ENCODE measurements around the gene CUX1. TPM values are rescaled to one million over a fixed set of nuclear protein-coding genes. Genes with fewer than 3 reads are reported as not detected.
A peak's percentile ranks its signal among the peaks of the same experiment; 100 is the strongest.

Gene CUX1
- total and polyA plus RNA-seq, 12 donors, result 34.5 to 176 (median 145) TPM

- intact Hi-C loops (cut with DNase I), result no loop called here
- no peak overlapping the region for H3K4me3 ChIP-seq
- H3K27ac ChIP-seq, result no peak overlapping the region
- peaks cover 0 to 22% (median 16%) of the 10 kb centered on the region in 9 donors for H3K4me1 ChIP-seq
- ATAC-seq (peak in 1 of 8 donors; percentile 30), DNase-seq (no peak)
- TF ChIP-seq, protein P1, sequence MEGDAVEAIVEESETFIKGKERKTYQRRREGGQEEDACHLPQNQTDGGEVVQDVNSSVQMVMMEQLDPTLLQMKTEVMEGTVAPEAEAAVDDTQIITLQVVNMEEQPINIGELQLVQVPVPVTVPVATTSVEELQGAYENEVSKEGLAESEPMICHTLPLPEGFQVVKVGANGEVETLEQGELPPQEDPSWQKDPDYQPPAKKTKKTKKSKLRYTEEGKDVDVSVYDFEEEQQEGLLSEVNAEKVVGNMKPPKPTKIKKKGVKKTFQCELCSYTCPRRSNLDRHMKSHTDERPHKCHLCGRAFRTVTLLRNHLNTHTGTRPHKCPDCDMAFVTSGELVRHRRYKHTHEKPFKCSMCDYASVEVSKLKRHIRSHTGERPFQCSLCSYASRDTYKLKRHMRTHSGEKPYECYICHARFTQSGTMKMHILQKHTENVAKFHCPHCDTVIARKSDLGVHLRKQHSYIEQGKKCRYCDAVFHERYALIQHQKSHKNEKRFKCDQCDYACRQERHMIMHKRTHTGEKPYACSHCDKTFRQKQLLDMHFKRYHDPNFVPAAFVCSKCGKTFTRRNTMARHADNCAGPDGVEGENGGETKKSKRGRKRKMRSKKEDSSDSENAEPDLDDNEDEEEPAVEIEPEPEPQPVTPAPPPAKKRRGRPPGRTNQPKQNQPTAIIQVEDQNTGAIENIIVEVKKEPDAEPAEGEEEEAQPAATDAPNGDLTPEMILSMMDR (IDR thresholded peaks at IDR 0.05), result no peak
- peaks cover 0 to 12% (median 0%) of the 10 kb centered on the region in 11 donors for H3K9me3 ChIP-seq
- H3K36me3 ChIP-seq, result no peaks in the 10 kb centered on the region
- H3K27me3 ChIP-seq, result no peaks in the 10 kb centered on the region
- WGBS, 2 donors, result 38 to 49% methylated on average over 10 of the region's 10 CpGs
Measured at GRCh38 chr7:101783381-101784181, 33.8 kb upstream of the CUX1 start.

DNA sequence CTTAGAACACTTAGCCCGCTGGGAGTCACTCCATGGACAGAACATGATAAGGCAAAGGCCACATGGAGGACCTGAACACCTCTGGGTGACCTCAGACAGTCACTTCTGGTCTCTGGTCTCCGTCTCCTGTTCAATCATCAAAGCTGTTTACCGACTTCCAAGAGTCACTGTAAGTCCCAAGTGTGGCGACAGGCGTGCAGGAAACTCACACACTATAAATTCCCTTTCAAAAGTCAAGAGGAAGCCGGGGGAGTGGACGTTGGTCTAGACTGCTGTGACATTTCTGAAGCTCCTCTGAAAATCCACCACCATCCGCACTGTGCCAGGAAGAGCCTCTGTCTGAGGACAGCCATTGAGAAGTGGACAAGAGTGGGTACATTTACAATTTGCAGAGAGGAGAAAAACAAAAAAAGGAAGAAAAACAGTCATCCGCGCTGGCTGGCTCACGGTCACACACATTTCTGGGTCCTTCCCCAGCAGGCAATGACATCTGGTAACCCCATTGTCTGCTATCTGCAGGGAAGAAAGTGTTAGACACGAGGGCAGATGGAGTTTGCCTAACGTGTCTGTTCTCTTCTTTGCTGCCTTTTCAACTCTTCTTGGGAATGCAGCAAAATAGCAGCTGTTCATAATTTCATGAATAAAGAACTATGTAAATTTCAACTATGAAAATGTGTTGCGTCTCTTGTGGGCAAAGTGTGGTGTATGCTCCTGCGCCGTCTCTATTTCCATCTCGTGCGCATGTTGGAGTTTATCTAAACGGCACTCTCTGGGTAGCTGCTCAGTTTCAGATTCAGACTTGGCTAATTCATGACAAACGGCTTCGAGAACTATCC lies 32.9 kb upstream of the CUX1 start:
- Histone ChIP-seq H3K36me3 (no peaks in the 10 kb centered on the region), H3K9me3 (peaks cover 0 to 12% (median 0%) of the 10 kb centered on the region in 11 donors), H3K4me3 (peak overlapping the region in 1 of 10 donors; percentile 30), H3K27me3 (no peaks in the 10 kb centered on the region), H3K27ac (peak overlapping the region in 1 of 10 donors; percentile 29), H3K4me1 (peaks cover 0 to 22% (median 16%) of the 10 kb centered on the region in 9 donors)
- intact Hi-C loops (cut with DNase I), result loop anchor here in 2 of 10 donors (5.0 kb wide), 2 partner anchors 227 to 538 kb away; no protein-coding TSS in a partner anchor
- ATAC-seq (peak in 7 of 8 donors; percentile 33 to 86 (median 59)), DNase-seq (peak in 1 of 2 donors; percentile 11)
- TF ChIP-seq, protein P1 (IDR thresholded peaks at IDR 0.05), result no peak
- WGBS, 2 donors, result 30 to 44% methylated on average over 21 of the region's 21 CpGs

DNA sequence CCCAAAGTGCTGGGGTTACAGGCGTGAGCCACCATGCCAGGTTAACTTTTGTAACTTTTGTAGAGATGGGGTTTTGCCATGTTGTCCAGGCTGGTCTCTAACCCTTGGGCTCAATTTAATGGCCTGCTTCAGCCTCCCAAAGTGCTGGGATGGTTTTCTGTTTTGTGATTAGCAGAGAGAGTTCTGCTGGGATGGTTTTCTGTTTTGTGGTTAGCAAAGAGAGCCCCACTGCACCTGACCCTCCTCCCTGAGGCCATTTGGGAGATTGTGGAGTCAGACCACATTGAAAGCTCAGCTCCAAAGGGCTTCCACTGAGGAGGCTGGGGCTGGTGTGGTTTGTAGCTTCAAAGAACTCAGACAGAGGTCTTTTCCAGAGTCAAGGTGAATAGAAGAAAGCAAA lies 29.6 kb upstream of the CUX1 start:
- intact Hi-C loops (cut with DNase I), result loop anchor here in 2 of 10 donors (5.0 kb wide), 2 partner anchors 231 to 534 kb away; no protein-coding TSS in a partner anchor
- Histone ChIP-seq H3K4me1 (peaks cover 0 to 30% (median 18%) of the 10 kb centered on the region in 9 donors), H3K27me3 (no peaks in the 10 kb centered on the region), H3K4me3 (no peak overlapping the region), H3K36me3 (no peaks in the 10 kb centered on the region), H3K9me3 (peaks cover 0 to 12% (median 0%) of the 10 kb centered on the region in 11 donors), H3K27ac (no peak overlapping the region)
- TF ChIP-seq, protein P1 (IDR thresholded peaks at IDR 0.05), result no peak
- no peak for DNase-seq
- ATAC-seq, result no peak
- 100% methylated on average over 1 of the region's 1 CpG for WGBS, 2 donors

DNA sequence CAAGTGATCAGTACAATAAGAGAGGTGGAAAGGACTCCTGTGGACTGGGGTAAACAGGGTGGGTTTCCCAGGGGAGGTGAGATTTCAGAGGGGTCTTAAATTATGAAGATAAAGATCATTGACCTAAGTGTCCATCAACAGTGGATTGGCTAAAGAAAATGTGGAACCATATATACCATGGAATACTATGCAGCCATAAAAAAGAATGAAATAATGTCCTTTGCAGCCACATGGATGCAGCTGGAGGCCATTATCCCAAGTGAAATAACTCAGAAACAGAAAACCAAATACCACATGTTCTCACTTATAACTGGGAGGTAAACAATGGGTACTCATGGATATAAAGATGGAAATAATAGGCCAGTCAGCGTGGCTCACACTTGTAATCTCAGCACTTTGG lies 28.9 kb upstream of the CUX1 start:
- TF ChIP-seq, protein P1 (IDR thresholded peaks at IDR 0.05), result no peak
- Histone ChIP-seq H3K4me1 (peaks cover 0 to 26% (median 14%) of the 10 kb centered on the region in 9 donors), H3K9me3 (peaks cover 0 to 12% (median 0%) of the 10 kb centered on the region in 11 donors), H3K4me3 (no peak overlapping the region), H3K27me3 (no peaks in the 10 kb centered on the region), H3K36me3 (no peaks in the 10 kb centered on the region), H3K27ac (no peak overlapping the region)
- DNase-seq, result no peak
- WGBS, 2 donors, result 78 to 80% methylated on average over 1 of the region's 1 CpG
- intact Hi-C loops (cut with DNase I), result loop anchor here in 2 of 10 donors (5.0 kb wide), 2 partner anchors 231 to 534 kb away; no protein-coding TSS in a partner anchor
- no peak for ATAC-seq

All from heart right ventricle (tissue), 16 donors.